Ectodermal cell (in vitro differentiated cells): ENCODE results near the gene ARFRP1.
A peak's percentile ranks its signal among the peaks of the same experiment; 100 is the strongest.
"Not testable (repeated sequence)": the region's sequence is repeated elsewhere in the genome, so short reads cannot be mapped to it uniquely, and the experiment has no call there.

Experiments used
- H3K27ac ChIP-seq: 2 replicates; pipeline ENCODE4 v1.7.0; 2013; ENCODE audit warnings: mild to moderate bottlenecking, low read depth, low read length; ENCODE audit not compliant: insufficient read depth, poor library complexity, severe bottlenecking
- H3K27me3 ChIP-seq: 2 replicates; pipeline ENCODE4 v1.7.0; 2013; ENCODE audit warnings: mild to moderate bottlenecking, low read length; ENCODE audit not compliant: insufficient read depth, control insufficient read depth, poor library complexity, severe bottlenecking
- H3K36me3 ChIP-seq: one replicate; pipeline ENCODE4 v1.7.0; 2013; ENCODE audit warnings: low read length; ENCODE audit not compliant: control insufficient read depth, insufficient read depth
- H3K4me1 ChIP-seq: one replicate; pipeline ENCODE4 v1.7.0; 2013; ENCODE audit warnings: low read length; ENCODE audit not compliant: control insufficient read depth, insufficient read depth
- H3K4me3 ChIP-seq: 2 replicates; pipeline ENCODE4 v1.7.0; 2013; ENCODE audit warnings: low read depth, low read length, control low read depth; ENCODE audit not compliant: insufficient read depth
- H3K9me3 ChIP-seq: 2 replicates; pipeline ENCODE4 v1.7.0; 2013; ENCODE audit warnings: mild to moderate bottlenecking, low read length, moderate library complexity; ENCODE audit not compliant: control insufficient read depth
- WGBS, 2 experiments: methylation state at CpG; one replicate each; pipeline ENCODE4 v1.1.7; 2013; ENCODE audit warnings: missing lambda C conversion rate in 2 of 2; 5-methylcytosine and 5-hydroxymethylcytosine counted together

Gene ARFRP1

DNA sequence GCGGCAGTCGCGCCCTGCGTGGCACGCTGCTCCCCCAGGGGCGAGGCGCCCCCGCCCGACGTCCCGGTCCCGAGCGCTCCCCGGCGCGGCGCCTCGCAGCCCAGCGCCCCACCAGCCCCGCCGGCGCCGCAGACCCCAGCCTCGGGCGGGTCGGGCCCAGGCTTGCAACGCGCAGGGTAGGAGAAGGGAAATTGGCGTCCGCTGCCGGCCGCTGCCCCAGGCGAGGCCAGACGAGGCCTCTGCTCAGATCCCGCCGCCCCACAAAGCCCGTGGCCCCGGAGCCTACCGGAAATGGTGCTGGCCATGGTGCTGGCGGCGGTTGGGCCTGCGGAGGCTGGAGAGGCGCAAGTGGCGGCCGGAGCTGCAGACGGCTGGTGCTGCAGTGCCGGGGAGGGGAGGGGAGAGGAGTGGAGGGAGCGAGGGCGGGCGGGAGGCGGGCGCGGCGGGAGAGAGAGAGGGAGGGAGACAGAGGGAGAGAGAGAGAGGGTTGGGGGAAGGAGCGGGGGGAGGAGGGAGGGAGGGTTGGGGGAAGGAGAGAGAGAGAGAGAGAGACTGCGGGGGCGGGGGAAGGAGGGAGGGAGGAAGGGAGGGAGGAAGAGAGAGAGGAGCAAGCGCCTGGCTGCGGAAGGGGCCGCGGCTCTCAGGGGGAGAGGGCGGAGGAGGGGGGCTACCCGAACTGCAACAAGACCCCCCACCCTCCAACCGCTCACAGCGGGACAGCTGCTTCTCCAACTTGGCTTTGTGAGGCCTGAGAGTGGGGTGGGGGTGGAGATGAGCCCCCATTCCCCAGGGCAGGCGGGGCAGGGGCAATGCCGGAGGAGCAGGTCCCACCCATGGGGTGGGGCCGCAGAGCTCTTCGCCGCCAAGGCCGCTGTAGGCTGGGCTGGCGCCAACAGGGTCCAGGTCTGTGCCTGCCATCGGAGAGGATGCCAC lies 54.5 kb downstream of the ARFRP1 start, which contains the start of gene STMN3:
Gene STMN3 (minus strand): TSS at position 384 of the 933 bp plus-strand sequence. CDS start 79 bp downstream, at position 305.
- Histone ChIP-seq H3K9me3 (no peaks in the 10 kb centered on the region), H3K27ac (peak within 1 kb of the TSS; percentile 74), H3K27me3 (peaks cover 21% of the 10 kb centered on the region), H3K36me3 (no peaks in the 10 kb centered on the region), H3K4me1 (peaks cover 12% of the 10 kb centered on the region), H3K4me3 (peak within 1 kb of the TSS; percentile 40)
- WGBS, 2 experiments = 1% methylated on average over 64 to 73 of the region's 73 CpGs

DNA sequence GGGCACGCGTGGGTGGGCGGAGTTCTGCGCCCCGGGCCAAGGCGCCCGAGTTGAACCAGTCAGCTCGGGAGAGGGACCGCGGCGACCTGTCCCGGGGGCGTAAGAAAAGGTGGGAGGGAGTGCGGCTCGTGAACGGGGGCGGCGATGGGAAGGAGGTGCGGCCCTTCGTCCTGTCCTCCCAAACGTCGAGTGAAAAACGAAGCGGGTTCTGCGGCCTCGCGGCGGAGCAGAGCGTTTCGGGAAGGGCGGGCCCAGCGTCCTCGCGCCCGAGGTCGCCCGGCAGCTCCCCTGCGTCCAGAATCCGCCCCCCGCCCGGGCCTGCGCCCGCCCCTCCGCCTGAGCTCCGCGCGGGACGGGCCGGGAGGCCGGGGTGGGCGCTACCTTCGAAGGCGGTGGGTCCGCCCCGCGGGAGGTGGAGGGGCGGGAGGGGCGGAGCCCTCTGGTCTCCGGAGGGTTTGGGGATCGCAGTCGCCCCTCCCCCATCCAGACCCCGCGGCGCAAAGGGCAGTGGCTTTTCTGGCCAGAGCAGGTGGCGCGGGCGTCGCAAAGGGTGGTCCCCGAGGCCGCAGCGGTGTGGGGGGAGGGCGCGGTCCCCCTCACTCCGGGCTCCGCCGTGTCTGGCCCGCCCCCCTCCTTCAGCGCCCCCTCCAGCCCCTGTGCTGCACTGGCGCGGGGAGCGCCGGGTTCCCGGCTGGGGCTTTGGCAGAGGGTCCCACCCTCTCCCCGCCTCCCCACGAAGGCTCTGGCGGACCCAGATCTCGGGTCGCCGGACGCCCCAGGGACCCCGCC lies 55.4 kb downstream of the ARFRP1 start:
- Histone ChIP-seq H3K27me3 (peaks cover 21% of the 10 kb centered on the region), H3K27ac (no peak overlapping the region), H3K4me3 (peak overlapping the region; percentile 31), H3K9me3 (no peaks in the 10 kb centered on the region), H3K4me1 (peaks cover 12% of the 10 kb centered on the region), H3K36me3 (no peaks in the 10 kb centered on the region)
- WGBS, 2 experiments = 1% methylated on average over 91 of the region's 91 CpGs

DNA sequence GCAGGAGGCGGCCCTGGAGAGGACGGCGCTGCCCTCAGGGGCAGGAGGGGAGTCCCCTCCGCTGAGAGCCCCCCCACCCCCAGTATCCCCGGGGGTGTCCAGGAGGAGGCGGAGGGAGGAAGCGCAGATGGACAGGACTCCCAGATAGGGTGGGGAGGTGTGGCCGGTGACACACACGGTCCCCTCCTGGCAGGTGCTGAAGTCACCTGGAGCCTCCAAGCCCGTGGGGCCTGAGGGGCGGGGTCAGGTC lies 55.9 kb downstream of the ARFRP1 start:
- no peaks in the 10 kb centered on the region for H3K36me3 ChIP-seq
- no peaks in the 10 kb centered on the region for H3K9me3 ChIP-seq
- H3K4me1 ChIP-seq = peaks cover 12% of the 10 kb centered on the region
- no peak overlapping the region for H3K27ac ChIP-seq
- WGBS, 2 experiments = 15 to 17% methylated on average over 11 of the region's 11 CpGs
- H3K4me3 ChIP-seq = peak overlapping the region; percentile 31
- H3K27me3 ChIP-seq = peaks cover 21% of the 10 kb centered on the region

DNA sequence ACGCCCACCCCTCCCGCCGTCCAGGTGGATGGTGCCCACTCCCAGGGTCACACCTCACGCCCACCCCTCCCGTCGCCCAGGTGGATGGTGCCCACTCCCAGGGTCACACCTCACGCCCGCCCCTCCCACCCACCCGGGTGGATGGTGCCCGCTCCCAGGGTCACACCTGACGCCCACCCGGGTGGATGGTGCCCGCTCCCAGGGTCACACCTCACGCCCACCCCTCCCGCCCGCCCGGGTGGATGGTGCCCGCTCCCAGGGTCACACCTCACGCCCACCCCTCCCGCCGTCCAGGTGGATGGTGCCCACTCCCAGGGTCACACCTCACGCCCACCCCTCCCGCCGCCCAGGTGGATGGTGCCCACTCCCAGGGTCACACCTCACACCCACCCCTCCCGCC lies 57.3 kb downstream of the ARFRP1 start:
- not testable (repeated sequence) for H3K27ac ChIP-seq
- 94 to 95% methylated on average over 15 to 24 of the region's 25 CpGs for WGBS, 2 experiments

DNA sequence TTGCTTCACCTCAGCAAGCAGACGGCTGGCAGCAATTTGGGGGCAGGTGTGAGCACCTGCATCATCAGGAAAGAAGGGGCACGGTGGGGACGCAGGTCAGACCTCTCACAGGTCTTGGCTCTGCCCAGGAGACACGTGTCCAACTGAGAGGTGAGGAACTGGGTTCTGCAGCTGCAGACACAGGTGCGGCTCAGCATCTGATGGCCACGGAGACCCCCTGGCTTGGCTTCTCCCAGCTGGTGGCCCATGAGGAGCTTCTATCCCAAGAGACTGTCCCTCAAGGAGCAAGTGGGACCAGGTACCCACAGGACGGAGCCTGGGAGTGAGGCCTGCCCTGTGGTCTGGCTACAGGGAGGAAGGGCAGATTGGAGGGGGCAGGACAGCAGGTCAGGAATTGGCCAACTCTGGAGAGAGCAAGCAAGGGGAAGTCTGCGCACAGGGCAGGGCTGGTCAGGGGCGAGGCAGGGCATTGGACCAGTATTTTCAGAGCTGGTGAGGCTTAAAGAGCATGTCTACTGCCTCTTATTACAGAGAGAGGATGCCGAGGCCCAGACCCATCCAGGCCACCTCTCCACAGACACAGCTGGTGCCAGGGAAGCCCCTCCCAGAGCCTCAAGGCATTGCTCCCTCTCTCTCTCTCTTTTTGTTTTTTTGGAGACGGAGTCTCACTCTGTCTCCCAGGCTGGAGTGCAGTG lies 58.7 kb downstream of the ARFRP1 start:
- peaks cover 21% of the 10 kb centered on the region for H3K27me3 ChIP-seq
- no peaks in the 10 kb centered on the region for H3K36me3 ChIP-seq

More for the DNA sequence above, 57.3 kb downstream of the ARFRP1 start:
- H3K9me3 ChIP-seq, H3K4me3 ChIP-seq, H3K36me3 ChIP-seq: not testable (repeated sequence)
- H3K4me1 ChIP-seq = peaks cover 12% of the 10 kb centered on the region
- H3K27me3 ChIP-seq = peaks cover 21% of the 10 kb centered on the region

More for the DNA sequence above, 58.7 kb downstream of the ARFRP1 start:
- peaks cover 12% of the 10 kb centered on the region for H3K4me1 ChIP-seq
- 86 to 88% methylated on average over 11 of the region's 11 CpGs for WGBS, 2 experiments
- no peak overlapping the region for H3K27ac ChIP-seq
- no peak overlapping the region for H3K4me3 ChIP-seq
- no peaks in the 10 kb centered on the region for H3K9me3 ChIP-seq
